Chondrocyte (in vitro differentiated cells): ENCODE measurements around the gene TFF3. TPM values are rescaled to one million over a fixed set of nuclear protein-coding genes. Genes with fewer than 3 reads are reported as not detected.

Experiments
- DNase-seq: peaks from one replicate; pipeline ENCODE4 v3.0.0; 2021; ENCODE audit warnings: mixed read lengths, low spot score
- H3K27ac Mint-ChIP-seq: one replicate; pipeline ENCODE4 v1.8.0; 2021; ENCODE audit warnings: mild to moderate bottlenecking, moderate library complexity, mixed read lengths; ENCODE audit not compliant: unreplicated experiment
- H3K27me3 Mint-ChIP-seq: 2 replicates; pipeline ENCODE4 v1.8.0; 2021; ENCODE audit warnings: low read depth, mixed read lengths
- H3K36me3 Mint-ChIP-seq: 2 replicates; pipeline ENCODE4 v1.8.0; 2021; ENCODE audit warnings: low read depth, mixed read lengths
- H3K4me1 Mint-ChIP-seq: 2 replicates; pipeline ENCODE4 v1.8.0; 2021; ENCODE audit warnings: low read depth, mild to moderate bottlenecking, mixed read lengths
- H3K4me3 Mint-ChIP-seq: one replicate; pipeline ENCODE4 v1.8.0; 2021; ENCODE audit warnings: mild to moderate bottlenecking, moderate library complexity, mixed read lengths; ENCODE audit not compliant: unreplicated experiment
- H3K9me3 Mint-ChIP-seq: 2 replicates; pipeline ENCODE4 v1.8.0; 2021; ENCODE audit warnings: low read depth, mixed read lengths
- total RNA-seq: library from RNA; stranded (reverse); gene quantifications from 3 replicates; pipeline ENCODE4 v1.2.1, GENCODE V29; 2021
- TF ChIP-seq, protein P1 (sequence below): fragments of 200-600 bp; sonication (generic); IDR thresholded peaks from 2 replicates; pipeline ENCODE4 v1.5.0; 2021; ENCODE audit warnings: antibody characterized with exemption, mild to moderate bottlenecking, moderate library complexity

TFF3 gene
- total RNA-seq, 1 donor from 2014 or later: 1.3 TPM

DNA sequence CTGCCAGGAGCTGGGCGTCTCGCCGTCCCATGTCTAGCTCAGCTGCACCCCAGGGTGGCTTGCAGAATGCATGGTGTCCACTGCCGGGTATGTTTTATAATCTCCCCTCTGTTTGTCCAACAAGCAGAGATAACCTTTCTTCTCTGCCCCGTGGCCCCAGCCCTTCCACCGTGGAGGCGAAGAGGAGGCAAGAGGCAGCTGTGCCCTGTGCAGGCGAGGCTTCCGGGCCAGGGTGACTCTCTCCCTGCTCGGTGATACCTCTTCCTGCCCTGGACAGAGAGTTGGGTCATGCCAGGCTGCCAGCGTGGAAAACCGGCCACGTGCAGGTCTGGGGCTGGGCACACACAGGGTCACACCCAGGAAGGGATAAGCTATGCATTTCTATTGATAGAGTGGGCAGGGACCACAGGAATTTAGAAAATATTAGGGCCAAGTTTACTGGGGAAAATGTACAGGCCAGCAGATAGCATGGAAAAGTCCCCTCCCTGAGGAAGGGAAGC, 35.8 kb upstream of the TFF3 start, which contains the start of gene TFF2:
TFF2 (minus strand) TSS at position 68 of the 500 bp plus-strand sequence; CDS start at position 31, 37 bp downstream.
- H3K27me3 Mint-ChIP-seq: peaks cover 15% of the 10 kb centered on the region
- no peak within 1 kb of the TSS for H3K27ac Mint-ChIP-seq
- H3K4me3 Mint-ChIP-seq: no peak within 1 kb of the TSS
- H3K36me3 Mint-ChIP-seq: peaks cover 1% of the 10 kb centered on the region
- TF ChIP-seq, protein P1, sequence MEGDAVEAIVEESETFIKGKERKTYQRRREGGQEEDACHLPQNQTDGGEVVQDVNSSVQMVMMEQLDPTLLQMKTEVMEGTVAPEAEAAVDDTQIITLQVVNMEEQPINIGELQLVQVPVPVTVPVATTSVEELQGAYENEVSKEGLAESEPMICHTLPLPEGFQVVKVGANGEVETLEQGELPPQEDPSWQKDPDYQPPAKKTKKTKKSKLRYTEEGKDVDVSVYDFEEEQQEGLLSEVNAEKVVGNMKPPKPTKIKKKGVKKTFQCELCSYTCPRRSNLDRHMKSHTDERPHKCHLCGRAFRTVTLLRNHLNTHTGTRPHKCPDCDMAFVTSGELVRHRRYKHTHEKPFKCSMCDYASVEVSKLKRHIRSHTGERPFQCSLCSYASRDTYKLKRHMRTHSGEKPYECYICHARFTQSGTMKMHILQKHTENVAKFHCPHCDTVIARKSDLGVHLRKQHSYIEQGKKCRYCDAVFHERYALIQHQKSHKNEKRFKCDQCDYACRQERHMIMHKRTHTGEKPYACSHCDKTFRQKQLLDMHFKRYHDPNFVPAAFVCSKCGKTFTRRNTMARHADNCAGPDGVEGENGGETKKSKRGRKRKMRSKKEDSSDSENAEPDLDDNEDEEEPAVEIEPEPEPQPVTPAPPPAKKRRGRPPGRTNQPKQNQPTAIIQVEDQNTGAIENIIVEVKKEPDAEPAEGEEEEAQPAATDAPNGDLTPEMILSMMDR: no peak
- H3K9me3 Mint-ChIP-seq: peaks cover 22% of the 10 kb centered on the region
- no peak for DNase-seq
- peaks cover 6% of the 10 kb centered on the region for H3K4me1 Mint-ChIP-seq

- peaks cover 12% of the 10 kb centered on the region for H3K27me3 Mint-ChIP-seq
- no peak overlapping the region for H3K27ac Mint-ChIP-seq
- no peak for DNase-seq
- TF ChIP-seq, protein P1: no peak
- peaks cover 1% of the 10 kb centered on the region for H3K36me3 Mint-ChIP-seq
- peaks cover 6% of the 10 kb centered on the region for H3K4me1 Mint-ChIP-seq
- no peak overlapping the region for H3K4me3 Mint-ChIP-seq
- peaks cover 17% of the 10 kb centered on the region for H3K9me3 Mint-ChIP-seq
Measured at GRCh38 chr21:42350318-42350910, 35.2 kb upstream of the TFF3 start.

GRCh38 chr21:42349420-42350317, 34.5 kb upstream of the TFF3 start:
- Mint-ChIP-seq H3K4me3 (no peak overlapping the region), H3K36me3 (peaks cover 1% of the 10 kb centered on the region), H3K4me1 (peaks cover 6% of the 10 kb centered on the region), H3K27me3 (peaks cover 12% of the 10 kb centered on the region), H3K27ac (no peak overlapping the region), H3K9me3 (peaks cover 11% of the 10 kb centered on the region)
- TF ChIP-seq, protein P1: no peak
- DNase-seq: no peak

DNA sequence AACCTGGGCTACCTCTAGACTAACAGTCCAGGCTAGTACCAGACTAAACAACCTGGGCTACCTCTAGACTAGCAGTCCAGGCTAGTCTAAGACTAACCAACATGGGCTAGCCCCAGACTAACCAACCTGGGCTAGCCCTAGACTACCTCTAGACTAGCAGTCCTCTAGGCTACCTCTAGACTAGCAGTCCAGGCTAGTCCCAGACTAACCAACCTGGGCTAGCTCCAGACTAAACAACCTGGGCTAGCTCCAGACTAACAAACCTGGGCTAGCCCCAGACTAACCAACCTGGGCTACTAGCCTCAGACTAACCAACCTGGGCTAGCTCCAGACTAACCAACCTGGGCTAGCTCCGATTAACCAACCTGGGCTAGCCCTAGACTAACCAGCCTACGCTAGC, 33.6 kb upstream of the TFF3 start:
- no peak for DNase-seq
- Mint-ChIP-seq H3K9me3 (peaks cover 7% of the 10 kb centered on the region), H3K27ac (no peak overlapping the region), H3K27me3 (peaks cover 10% of the 10 kb centered on the region), H3K36me3 (peaks cover 1% of the 10 kb centered on the region), H3K4me1 (peaks cover 6% of the 10 kb centered on the region), H3K4me3 (no peak overlapping the region)
- TF ChIP-seq, protein P1: no peak

GRCh38 chr21:42347601-42348327, 32.6 kb upstream of the TFF3 start:
- no peak overlapping the region for H3K27ac Mint-ChIP-seq
- H3K4me1 Mint-ChIP-seq: peaks cover 6% of the 10 kb centered on the region
- TF ChIP-seq, protein P1: no peak
- H3K27me3 Mint-ChIP-seq: no peaks in the 10 kb centered on the region
- no peak overlapping the region for H3K4me3 Mint-ChIP-seq
- DNase-seq: no peak
- no peaks in the 10 kb centered on the region for H3K9me3 Mint-ChIP-seq
- H3K36me3 Mint-ChIP-seq: peaks cover 1% of the 10 kb centered on the region
